ENCODE measurements around the gene ADGRV1.
A peak's percentile ranks its signal among the peaks of the same experiment; 100 is the strongest.

ADGRV1 gene

GRCh38 chr5:90868799-90869198, 310.2 kb downstream of the ADGRV1 start:
- DNase-seq (ENCODE audit: low read depth in 3 of 3): no peak

- DNase-seq (ENCODE audit: low read depth in 3 of 3): no peak
Measured at GRCh38 chr5:90871391-90871991, 312.9 kb downstream of the ADGRV1 start.

GRCh38 chr5:90873033-90873517, 314.5 kb downstream of the ADGRV1 start:
- DNase-seq (ENCODE audit: low read depth in 3 of 3): peak in 2 of 3 experiments; percentile 1 to 3

- DNase-seq (ENCODE audit: low read depth in 3 of 3): no peak
Measured at GRCh38 chr5:90874066-90874465, 315.5 kb downstream of the ADGRV1 start.

- no peak for DNase-seq (ENCODE audit: low read depth in 3 of 3)
Measured at GRCh38 chr5:90875456-90875855, 316.9 kb downstream of the ADGRV1 start.

- no peak for DNase-seq (ENCODE audit: low read depth in 3 of 3)
Measured at GRCh38 chr5:90876366-90876765, 317.8 kb downstream of the ADGRV1 start.

- no peak for DNase-seq (ENCODE audit: low read depth in 3 of 3)
Measured at GRCh38 chr5:90877049-90877448, 318.5 kb downstream of the ADGRV1 start.

- no peak for DNase-seq (ENCODE audit: low read depth in 3 of 3)
Measured at GRCh38 chr5:90878081-90878480, 319.5 kb downstream of the ADGRV1 start.

GRCh38 chr5:90878549-90879196, 320.1 kb downstream of the ADGRV1 start:
- DNase-seq (ENCODE audit: low read depth in 3 of 3): no peak

- no peak for DNase-seq (ENCODE audit: low read depth in 3 of 3)
Measured at GRCh38 chr5:90881626-90882150, 323.1 kb downstream of the ADGRV1 start.

GRCh38 chr5:90882448-90882847, 323.9 kb downstream of the ADGRV1 start:
- DNase-seq (ENCODE audit: low read depth in 3 of 3): no peak

GRCh38 chr5:90885180-90885868, 326.7 kb downstream of the ADGRV1 start:
- no peak for DNase-seq (ENCODE audit: low read depth in 3 of 3)

GRCh38 chr5:90886381-90886780, 327.8 kb downstream of the ADGRV1 start:
- no peak for DNase-seq (ENCODE audit: low read depth in 3 of 3)

- DNase-seq (ENCODE audit: low read depth in 3 of 3): no peak
Measured at GRCh38 chr5:90888511-90889324, 330.1 kb downstream of the ADGRV1 start.

GRCh38 chr5:90889325-90889600, 330.7 kb downstream of the ADGRV1 start:
- no peak for DNase-seq (ENCODE audit: low read depth in 3 of 3)

- DNase-seq (ENCODE audit: low read depth in 3 of 3): no peak
Measured at GRCh38 chr5:90890180-90890579, 331.6 kb downstream of the ADGRV1 start.

- no peak for DNase-seq (ENCODE audit: low read depth in 3 of 3)
Measured at GRCh38 chr5:90894866-90895420, 336.3 kb downstream of the ADGRV1 start.

GRCh38 chr5:90897618-90898017, 339.0 kb downstream of the ADGRV1 start:
- DNase-seq (ENCODE audit: low read depth in 3 of 3): no peak

GRCh38 chr5:90898326-90899013, 339.9 kb downstream of the ADGRV1 start:
- no peak for DNase-seq (ENCODE audit: low read depth in 3 of 3)

- no peak for DNase-seq (ENCODE audit: low read depth in 3 of 3)
Measured at GRCh38 chr5:90899014-90899604, 340.5 kb downstream of the ADGRV1 start.

- DNase-seq (ENCODE audit: low read depth in 3 of 3): no peak
Measured at GRCh38 chr5:90901261-90901660, 342.7 kb downstream of the ADGRV1 start.
